GM18511 (cell line): Measurements from ENCODE around the gene TSPAN33.
"Not testable (repeated sequence)": the region's sequence is repeated elsewhere in the genome, so short reads cannot be mapped to it uniquely, and the experiment has no call there.

ENCODE experiments used
- ATAC-seq: cut with Tn5 transposase; IDR thresholded peaks from one replicate; pipeline ENCODE4 v1.9.1; 2021; ENCODE audit warnings: mild to moderate bottlenecking, moderate library complexity; ENCODE audit not compliant: unreplicated experiment

The TSPAN33 gene

DNA sequence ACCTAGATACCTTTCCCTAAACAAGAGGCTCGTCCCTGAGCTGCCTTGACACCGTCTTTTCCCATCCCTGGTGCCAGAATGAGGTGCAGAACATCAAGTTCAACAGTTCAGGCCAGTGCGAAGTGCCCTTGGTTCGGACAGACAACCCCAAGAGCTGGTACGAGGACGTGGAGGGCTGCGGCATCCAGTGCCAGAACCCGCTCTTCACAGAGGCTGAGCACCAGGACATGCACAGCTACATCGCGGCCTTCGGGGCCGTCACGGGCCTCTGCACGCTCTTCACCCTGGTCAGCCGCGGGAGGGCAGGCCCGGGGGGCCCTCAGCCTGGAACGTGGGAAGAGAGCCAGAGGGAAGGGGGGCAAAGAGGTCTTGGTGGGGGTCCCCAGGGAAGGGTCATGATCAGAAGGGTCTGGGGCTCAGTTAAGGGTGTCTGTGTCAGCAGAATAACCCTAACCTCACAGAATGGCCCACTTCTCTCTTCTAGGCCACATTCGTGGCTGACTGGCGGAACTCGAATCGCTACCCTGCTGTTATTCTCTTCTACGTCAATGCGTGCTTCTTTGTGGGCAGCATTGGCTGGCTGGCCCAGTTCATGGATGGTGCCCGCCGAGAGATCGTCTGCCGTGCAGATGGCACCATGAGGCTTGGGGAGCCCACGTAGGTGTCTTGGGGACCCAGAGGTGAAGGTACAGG is 60.8 kb downstream of the TSPAN33 start:
- no peak for ATAC-seq

DNA sequence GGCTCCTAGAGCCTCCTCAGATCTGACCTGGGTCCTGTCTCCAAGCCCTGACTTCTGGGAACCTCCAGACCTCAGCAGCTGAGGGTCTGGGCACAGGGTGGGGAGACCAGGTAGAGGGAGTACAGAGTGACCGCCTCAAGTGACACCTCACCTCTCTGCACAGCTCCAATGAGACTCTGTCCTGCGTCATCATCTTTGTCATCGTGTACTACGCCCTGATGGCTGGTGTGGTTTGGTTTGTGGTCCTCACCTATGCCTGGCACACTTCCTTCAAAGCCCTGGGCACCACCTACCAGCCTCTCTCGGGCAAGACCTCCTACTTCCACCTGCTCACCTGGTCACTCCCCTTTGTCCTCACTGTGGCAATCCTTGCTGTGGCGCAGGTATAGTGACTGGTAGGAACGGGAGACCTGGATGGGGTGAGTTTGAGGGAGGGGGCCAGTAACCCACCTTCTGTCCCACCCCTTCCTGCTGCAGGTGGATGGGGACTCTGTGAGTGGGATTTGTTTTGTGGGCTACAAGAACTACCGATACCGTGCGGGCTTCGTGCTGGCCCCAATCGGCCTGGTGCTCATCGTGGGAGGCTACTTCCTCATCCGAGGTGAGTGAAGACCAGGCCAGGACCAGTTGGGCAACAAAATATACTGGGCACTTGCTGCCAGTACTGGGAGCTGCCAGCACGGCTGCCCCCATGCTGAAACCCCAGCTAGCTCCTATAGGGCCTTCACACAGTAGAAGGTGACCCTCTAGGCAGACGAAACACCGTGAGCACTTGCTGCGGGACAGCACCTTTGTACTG is 61.7 kb downstream of the TSPAN33 start:
- no peak for ATAC-seq

DNA sequence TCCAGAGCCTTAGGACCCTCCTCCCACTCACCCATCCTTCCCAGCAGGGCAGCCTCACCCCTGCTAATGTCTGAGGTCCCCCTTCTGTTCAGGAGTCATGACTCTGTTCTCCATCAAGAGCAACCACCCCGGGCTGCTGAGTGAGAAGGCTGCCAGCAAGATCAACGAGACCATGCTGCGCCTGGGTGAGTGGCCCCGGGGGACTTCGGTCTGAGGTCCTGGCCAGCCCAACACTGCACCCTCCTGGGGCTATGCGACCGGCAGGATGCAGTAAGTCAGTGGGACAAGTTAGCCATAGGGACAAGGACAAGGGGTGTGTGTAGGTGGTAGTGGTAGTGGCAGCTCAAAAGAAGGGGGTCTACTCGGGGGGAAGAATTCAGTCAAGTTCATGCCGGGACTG is 64.2 kb downstream of the TSPAN33 start:
- ATAC-seq = no peak

DNA sequence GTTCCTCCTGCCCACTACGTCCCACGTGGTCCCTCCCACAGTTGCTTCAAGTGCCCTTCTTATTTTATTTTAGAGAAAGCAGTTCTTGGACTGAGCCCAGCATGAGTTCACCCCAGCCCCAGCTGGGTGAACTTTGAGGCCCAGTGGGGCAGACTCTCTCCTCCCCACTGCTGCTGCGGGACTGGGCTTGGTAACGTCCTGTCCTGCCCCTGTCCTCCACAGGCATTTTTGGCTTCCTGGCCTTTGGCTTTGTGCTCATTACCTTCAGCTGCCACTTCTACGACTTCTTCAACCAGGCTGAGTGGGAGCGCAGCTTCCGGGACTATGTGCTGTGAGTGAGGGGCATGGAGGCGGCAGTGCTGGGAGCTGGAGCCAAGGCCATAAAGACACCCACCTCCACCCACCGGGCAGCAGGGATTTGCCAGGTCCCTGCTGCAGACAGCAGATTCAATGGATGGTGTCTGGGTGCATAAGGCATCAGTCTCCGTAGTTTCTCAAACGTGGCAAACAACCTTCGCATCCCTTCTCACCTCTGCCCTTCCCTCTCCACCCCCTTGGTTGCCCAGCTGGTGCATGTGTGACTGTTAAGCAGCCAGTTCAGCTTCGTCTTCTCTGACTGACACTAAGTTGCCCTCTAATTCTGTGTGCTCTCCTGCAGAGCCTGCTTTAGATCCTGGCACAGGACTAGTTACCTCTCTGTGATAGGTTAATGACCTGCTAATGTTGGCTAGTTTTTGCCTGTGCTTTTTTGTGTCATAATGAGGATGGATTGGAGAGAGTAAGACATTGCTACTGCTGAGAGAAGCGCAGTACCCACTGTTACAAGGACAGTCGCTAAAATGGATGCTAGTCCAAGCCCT is 64.8 kb downstream of the TSPAN33 start:
- no peak for ATAC-seq

DNA sequence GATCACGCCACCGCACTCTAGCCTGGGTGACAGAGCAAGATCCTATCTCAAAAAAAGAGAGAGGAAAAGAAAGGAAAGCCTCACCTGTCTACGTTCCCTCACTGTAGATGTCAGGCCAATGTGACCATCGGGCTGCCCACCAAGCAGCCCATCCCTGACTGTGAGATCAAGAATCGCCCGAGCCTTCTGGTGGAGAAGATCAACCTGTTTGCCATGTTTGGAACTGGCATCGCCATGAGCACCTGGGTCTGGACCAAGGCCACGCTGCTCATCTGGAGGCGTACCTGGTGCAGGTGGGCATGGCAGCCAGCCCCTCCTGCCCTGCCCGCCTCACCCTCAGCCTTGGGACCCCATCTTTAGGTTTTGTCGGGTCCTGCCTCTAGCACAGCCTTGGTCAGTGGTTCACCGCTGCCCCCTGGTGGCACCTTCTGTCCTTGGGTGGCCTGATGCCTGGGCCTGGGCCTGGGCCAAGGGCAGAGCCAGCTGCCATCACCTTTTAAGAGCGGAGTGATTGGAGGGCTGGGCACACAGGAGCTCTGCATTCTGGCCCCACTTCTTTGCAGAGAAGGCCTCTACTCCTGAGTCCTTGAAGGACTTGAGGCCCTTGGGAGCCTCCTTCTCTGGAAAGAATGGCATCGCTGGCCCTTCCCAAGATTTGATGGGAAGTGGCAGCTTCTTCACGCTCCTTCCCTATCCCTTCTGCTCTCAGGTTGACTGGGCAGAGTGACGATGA is 65.9 kb downstream of the TSPAN33 start:
- ATAC-seq = peak; percentile 66

DNA sequence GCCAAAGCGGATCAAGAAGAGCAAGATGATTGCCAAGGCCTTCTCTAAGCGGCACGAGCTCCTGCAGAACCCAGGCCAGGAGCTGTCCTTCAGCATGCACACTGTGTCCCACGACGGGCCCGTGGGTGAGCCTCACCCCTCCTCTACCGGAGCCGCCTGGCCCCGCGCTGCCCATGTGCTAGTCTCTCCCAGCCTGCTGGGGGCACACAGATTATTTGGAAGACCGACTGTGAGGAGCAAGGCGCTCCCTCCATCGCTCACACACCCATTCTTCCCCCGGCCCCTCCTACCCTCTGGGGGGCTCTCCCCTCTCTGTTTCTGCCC is 66.4 kb downstream of the TSPAN33 start:
- ATAC-seq = no peak

DNA sequence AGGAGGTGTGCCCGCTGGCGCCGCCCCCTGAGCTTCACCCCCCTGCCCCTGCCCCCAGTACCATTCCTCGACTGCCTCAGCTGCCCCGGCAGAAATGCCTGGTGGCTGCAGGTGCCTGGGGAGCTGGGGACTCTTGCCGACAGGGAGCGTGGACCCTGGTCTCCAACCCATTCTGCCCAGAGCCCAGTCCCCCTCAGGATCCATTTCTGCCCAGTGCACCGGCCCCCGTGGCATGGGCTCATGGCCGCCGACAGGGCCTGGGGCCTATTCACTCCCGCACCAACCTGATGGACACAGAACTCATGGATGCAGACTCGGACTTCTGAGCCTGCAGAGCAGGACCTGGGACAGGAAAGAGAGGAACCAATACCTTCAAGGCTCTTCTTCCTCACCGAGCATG is 67.6 kb downstream of the TSPAN33 start:
- no peak for ATAC-seq

DNA sequence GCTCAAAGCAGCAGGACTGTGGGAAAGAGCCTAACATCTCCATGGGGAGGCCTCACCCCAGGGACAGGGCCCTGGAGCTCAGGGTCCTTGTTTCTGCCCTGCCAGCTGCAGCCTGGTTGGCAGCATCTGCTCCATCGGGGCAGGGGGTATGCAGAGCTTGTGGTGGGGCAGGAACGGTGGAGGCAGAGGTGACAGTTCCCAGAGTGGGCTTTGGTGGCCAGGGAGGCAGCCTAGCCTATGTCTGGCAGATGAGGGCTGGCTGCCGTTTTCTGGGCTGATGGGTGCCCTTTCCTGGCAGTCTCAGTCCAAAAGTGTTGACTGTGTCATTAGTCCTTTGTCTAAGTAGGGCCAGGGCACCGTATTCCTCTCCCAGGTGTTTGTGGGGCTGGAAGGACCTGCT is 68.1 kb downstream of the TSPAN33 start:
- no peak for ATAC-seq

DNA sequence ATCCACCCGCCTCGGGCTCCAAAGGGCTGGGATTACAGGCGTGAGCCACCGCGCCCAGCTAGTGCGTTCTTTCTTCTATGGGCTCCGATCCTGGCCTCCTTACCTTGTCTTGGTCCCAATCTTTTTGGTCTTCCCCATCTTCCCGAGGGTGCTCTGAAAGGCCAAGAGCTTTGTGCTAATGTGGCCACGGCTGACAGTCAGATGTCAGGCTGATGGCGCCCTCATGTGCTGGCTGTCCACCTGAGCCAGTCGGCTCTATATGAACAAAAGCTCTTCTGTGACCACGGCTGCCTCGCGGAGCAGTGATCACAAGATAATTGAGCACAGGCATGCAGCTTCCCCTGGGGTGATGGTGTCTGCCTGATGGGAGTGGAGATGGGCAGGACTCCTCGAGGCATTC is 69.3 kb downstream of the TSPAN33 start:
- no peak for ATAC-seq

DNA sequence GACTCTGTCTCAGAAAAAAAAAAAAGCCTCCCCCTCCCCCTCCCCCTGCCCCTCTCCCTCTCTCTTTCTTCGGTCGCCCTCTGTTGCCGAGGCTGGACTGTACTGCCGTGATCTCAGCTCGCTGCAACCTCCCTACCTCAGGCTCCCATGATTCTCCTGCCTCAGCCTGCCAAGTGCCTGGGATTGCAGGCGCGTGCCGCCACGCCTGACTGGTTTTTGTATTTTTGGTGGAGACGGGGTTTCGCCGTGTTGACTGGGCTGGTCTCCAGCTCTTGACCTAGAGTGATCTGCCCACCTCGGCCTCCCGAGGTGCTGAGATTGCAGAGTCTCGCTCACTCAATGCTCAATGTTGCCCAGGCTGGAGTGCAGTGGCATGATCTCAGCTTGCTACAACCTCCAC is 71.2 kb downstream of the TSPAN33 start:
- ATAC-seq = not testable (repeated sequence)

DNA sequence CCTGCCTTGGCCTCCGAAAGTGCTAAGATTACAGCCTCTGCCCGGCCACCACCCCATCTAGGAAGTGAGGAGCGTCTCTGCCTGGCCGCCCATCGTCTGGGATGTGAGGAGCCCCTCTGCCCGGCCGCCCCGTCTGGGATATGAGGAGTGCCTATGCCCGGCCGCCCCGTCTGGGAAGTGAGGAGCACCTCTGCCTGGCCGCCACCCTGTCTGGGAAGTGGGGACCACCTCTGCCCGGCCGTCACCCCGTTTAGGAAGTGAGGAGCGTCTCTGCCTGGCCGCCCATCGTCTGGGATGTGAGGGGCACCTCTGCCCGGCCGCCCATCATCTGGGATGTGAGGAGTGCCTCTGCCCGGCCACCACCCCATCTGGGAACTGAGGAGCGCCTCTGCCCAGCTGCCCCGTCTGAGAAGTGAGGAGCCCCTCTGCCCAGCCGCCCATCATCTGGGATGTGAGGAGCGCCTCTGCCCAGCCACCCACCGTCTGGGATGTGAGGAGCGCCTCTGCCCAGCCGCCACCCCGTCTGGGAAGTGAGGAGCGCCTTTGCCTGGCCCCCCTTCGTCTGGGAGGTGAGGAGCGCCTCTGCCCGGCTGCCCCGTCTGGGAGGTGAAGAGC is 71.7 kb downstream of the TSPAN33 start:
- ATAC-seq = not testable (repeated sequence)

DNA sequence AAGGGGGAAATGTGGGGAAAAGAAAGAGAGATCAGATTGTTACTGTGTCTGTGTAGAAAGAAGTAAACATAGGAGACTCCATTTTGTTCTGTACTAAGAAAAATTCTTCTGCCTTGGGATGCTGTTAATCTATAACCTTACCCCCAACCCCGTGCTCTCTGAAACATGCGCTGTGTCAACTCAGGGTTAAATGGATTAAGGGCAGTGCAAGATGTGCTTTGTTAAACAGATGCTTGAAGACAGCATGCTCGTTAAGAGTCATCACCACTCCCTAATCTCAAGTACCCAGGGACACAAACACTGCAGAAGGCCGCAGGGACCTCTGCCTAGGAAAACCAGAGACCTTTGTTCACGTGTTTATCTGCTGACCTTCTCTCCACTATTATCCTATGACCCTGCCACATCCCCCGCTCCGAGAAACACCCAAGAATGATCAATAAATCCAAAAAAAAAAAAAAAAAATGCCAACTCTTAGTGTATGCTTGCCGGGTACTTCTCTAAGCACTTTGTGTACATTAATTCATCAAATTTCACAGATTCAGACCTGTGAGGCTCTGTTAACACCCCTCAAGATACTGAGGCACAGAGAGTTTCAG is 72.4 kb downstream of the TSPAN33 start:
- not testable (repeated sequence) for ATAC-seq

DNA sequence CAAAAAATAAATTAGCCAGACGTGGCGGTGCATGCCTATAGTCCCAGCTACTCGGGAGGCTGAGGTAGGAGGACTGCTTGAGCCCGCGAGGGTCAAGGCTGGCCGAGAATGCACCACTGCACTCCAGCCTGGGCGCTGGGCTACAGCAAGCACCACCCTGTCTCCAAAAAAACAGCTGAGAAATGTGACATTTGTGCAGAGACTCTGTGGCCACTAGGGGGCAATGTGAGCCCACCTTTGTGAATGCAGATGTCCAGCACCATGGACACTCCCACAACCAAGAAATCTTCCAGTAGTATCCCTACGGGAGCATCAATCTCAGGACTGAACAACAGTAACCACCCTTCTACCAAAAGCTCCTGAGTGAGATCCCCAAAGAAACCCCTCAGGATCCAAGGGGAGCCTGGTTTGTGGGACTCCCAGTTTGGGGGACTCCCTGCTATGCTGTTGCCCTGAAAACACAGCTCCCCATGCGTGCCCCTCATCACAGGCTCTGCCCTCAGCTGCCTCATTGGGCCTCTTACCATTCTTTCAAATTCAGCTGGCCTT is 74.1 kb downstream of the TSPAN33 start:
- ATAC-seq = peak; percentile 57

DNA sequence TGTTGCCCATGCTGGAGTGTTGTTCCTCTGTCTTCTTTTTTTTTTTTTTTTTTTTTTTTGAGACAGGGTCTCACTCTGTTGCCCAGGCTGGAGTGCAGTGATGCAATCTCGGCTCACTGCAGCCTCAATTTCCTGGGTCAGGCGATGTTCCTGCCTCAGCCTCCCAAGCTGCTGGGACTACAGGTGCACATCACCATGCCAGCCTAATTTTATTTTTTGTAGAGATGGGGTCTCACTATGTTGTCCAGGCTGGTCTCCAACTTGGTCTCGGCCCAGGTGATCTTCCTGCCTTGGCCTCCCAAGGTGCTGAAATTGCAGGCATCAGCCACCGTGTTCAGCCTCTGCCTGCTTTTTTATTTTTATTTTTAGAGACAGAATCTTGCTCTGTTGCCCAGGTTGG is 74.7 kb downstream of the TSPAN33 start:
- ATAC-seq = not testable (repeated sequence)
